HuH-7.5 (cell line): ENCODE data around the gene XPO1.

Experiments
- DNase-seq: peaks from one replicate; pipeline ENCODE4 v3.0.0; 2011; ENCODE audit warnings: low spot score

Gene XPO1

DNA sequence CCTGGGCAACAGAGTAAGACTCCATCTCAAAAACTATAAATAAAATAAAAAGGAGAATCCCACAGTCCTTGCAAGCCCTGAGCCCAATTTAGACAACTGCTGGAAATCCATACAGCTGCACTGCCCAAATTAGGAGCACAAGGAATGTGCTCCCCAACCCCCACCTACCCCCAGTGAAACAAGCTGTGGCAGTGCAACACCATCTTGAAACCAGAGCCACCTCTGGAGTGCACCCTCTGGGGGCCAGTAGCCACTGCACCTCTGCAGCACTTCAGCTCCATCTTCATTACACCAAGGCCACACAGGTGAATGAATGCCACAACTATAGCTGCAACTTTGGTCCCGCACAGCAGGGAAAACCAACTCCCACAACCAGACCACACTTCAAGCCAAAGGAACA, 104.5 kb downstream of the XPO1 start:
- DNase-seq, result no peak

DNA sequence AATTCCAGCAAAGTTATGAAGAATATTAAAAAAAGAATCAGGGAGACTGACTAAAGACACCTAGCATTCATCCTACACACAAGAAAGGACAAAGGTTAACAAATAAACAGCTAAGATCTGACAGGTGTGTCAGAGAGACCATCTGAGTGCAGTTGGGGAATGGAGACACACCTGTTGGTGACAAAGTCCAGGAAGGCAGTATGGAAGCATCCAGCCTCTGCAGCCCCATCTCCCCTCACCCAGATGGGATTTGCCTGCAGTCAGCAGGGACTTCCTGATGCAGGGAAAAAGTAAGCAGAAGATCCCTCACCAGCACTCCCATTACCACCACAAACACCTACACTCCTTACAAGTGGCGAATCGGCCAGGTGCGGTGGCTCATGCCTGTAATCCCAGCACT, 105.2 kb downstream of the XPO1 start:
- DNase-seq, result no peak

DNA sequence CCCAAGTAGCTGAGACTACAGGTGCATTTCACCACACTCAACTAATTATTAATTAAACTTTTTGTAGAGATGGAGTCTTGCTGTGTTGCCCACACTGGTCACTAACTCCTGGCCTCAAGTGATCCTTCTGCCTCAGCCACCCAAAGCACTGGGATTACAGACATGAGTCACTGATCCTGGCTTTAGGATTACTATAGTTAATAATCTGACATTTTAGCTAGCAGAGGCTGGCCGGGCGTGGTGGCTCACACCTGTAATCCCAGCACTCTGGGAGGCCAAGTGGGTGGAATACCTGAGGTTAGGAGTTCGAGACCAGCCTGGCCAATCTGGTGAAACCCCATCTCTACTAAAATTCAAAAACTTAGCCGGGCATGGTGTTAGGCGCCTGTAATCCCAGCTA, 106.8 kb downstream of the XPO1 start:
- DNase-seq, result no peak
